Amygdala (tissue), 56 donors: ENCODE measurements around the gene ITGA5.

Source experiments
- DNase-seq, 56 donors: peaks; one replicate each; lab custom pipeline; 2025; lab: John Stamatoyannopoulos, UW

Gene ITGA5

GRCh38 chr12:54419088-54419887, at the start of gene ITGA5:
TSS of gene ITGA5 (minus strand) at chr12:54419266. CDS start at chr12:54419198, 68 bp downstream.
- DNase-seq = peak in 6 of 56 donors; percentile 15 to 58 (median 28)

DNA sequence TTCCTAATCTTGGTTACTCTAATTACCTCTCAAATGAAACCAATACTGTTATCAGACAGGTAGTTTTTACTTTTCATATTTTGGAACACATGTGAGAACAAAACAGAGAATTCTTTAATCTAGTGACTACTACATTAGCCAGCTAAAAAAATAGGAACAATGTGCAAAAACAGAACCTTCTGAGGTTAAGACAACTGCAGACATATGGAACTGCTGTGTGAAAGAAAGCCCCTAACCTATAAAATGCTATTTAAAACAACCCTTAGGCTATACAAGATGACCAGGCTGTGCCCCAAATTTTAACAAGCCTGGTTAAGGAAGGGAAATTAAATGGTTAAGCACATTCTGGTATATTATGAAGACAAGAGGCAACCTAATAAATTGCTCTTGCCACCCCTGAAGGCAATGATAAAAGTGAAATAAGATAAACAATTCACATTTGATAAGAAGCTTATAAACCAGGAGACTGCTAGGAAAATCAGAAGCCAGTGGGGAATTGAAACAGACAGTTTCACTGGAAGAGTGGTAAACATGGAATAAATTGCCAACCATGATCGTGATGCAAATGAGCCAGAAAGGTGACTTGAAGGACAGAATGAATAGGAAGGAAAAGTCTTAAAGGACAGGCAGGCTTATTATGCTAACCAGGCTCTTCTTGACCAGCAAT, 46.9 kb upstream of the ITGA5 start:
- DNase-seq = no peak

GRCh38 chr12:54463484-54463883, 44.4 kb upstream of the ITGA5 start:
- peak in 5 of 56 donors; percentile 4 to 40 (median 6) for DNase-seq

DNA sequence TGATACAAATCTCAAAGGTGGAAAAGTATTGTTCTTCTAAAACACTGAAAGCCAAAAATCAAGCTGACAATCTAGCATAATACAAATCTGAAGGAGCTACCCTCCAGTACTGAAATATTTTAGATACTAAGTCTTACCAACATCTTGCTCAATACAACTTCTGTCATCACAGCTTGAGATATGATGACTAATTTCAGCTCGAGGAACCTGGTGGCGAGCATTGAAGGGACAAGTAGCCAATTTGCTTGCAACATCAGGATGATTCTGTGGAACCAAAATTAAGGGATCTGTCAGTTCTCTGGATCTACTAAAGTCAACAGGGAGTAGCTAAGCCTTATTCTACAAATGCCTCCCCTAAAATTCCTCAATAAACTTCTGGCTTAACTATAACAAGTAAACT, 44.0 kb upstream of the ITGA5 start:
- peak in 1 of 56 donors; percentile 4 for DNase-seq

DNA sequence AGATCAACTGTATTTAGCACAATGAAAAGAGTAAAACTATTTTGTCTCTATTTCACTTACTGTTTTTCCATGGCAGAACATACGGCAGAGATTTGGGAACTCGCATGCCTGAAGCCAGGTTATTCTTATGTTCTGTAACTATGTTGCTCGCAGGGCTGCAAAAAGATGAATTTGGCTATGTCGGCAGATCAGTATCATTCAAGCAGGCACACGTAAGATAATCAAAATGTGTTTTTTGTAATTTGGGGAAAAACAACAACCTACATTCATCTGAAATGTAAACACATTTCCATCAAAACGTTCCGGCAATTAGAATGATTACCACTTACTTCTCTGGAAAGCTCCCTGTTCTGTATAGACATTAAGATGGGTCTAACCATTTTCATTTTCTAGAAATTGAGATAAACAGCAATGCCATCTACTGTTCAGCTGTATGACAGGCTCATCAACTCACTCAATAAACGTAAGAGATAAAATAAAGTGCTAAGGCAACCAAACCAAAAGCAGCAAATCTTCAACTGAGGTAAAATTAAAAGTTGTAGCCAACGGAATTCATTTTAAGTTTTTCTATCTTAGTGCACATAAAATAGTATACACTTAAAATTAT, 41.4 kb upstream of the ITGA5 start:
- no peak for DNase-seq

- no peak for DNase-seq
Observed at GRCh38 chr12:54459355-54459754, 40.3 kb upstream of the ITGA5 start.

DNA sequence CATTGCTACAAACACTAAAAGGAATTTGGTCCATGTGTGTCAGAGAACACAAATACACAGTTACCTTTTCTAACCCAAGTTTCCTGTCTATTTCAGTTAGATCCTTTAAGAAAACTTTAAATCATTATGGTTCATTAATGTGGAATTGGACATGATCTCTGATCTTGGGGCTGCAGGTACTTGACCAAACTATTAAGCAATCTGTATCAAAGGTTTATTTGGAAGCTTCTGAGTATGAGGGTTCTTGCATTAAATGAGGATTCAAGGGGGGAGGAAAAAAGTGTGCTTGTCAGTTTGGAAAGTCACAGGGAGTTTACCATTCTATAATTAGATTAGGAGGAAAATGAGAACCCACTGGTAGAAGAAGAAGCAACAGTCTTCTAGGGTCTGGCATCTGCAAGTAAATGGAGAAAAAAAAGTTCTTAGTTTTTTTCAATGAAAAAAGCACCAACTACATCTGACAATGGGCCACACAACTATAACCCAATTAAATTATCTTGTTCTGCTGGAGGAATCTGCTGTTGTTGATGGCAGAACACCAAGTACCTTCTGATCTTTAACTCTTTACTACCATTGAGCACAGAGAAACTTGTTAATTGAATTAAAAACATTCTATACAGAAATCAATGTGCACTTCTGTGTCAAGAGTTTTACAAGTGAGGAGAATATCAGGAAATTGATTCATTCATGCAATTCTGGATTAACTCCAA, 36.8 kb upstream of the ITGA5 start:
- no peak for DNase-seq

- DNase-seq = no peak
Observed at GRCh38 chr12:54452628-54453027, 33.6 kb upstream of the ITGA5 start.

GRCh38 chr12:54448344-54448743, 29.3 kb upstream of the ITGA5 start:
- no peak for DNase-seq

DNA sequence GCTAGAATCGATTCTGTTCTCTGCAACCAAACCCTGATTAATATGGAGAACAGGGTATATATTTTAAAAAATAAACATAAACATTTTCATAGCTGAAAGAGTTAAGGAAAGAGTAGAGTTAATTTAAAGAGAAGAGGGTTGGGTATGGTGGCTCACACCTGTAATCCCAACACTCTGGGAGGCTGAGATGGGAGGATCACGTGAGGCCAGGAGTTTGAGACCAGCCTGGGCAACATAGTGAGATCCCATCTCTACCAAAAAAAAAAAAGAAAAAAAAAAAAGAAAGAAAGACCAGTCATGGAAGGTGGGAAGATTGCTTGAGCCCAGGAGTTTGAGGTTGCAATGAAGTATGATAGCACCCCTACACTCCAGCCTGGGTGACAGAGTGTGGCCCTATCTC, 28.9 kb upstream of the ITGA5 start:
- no peak for DNase-seq

GRCh38 chr12:54444206-54444605, 25.1 kb upstream of the ITGA5 start:
- no peak for DNase-seq

DNA sequence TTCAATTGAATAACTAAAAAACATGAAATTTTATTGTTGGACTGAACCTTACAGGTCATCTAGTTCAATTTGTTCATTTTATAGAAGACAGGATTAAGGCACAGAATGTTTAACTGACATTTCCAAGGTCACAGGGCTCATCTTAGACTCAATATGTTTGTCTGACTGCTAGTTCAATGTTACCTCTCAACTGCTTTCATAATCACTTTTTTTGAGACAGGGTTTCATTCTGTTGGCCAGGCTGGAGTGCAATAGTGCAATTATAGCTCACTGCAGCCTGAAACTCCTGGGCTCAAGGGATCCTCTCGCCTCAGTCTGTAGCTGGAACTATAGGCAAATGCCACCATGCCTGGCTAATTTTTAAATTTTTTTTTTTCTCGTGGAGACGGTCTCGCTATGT, 24.4 kb upstream of the ITGA5 start:
- no peak for DNase-seq

DNA sequence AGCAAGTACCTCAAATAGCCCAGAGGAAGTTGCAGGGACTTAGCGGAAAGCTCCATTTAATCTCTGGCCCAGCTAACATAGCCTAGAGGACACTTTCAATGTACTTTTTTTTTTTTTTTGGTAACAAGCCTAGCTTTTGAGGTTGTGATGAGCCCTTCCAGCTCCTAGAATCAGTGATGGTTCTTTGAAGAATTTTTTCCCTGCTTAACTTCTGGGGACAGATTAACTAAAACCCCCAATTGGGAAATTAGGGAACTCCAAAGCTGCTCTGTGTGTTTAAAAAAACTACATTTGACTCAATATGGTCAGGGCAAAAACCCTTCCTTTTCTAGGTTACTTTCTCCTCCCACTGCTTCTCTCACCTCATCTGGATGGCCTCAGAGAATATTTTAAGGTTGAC, 23.9 kb upstream of the ITGA5 start:
- no peak for DNase-seq

DNA sequence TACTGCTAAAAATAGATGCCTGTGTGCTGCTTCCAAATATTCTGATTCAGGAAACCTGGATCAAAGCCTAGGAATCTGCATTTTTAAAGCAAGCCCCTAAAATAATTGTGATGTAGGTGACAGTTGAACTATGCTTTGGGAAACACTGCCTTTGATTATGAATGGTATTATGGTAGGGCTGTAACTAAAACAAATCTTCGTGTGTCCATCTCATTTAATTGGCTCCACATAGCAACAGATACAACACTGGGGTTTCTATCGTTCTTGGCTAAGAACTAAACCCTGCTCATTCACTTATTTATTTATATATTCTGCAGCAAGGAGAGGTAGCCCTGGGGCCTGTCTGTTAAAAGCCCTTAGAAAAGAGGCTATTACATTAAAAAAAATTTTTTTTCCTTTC, 23.0 kb upstream of the ITGA5 start:
- no peak for DNase-seq

- peak in 5 of 56 donors; percentile 9 to 26 (median 11) for DNase-seq
Observed at GRCh38 chr12:54439521-54440255, 20.6 kb upstream of the ITGA5 start.

DNA sequence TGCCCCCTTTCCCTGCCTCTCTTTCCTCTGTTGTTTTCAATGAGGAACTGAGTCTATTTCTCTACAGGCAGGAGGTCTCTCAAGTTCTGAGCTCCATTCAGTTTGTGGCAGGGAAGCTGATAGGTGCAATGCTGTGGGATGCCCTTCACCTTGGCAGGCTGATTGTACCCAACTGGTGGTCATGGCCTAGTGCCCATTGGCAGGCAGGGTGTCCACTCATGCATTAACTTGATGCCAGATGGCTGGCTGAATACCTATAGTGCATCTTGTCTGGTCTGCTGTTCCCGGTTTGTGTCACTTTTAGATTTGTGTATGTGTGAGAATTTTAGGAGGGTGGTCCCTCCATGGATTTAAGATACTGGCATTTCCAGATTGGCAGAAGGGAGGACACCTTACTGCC, 20.0 kb upstream of the ITGA5 start:
- no peak for DNase-seq

DNA sequence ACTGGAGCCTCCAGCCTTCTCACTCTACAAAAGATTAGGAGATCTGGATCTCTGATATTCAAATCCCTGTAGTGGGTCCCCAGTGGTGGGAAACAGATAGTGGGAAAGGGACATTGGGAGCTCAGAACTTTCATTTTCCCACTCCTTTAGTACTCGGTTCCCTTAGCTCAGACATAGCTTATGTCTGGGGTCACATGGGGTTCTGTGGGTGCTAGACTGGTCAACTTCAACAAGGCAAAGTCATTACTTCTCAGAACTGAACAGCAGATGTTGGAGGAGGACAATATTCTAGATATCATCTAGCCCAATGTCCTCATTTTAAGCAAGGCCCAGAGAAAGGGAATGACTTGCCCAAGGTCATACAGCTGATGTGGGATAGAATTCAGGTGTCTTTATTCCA, 19.5 kb upstream of the ITGA5 start:
- no peak for DNase-seq

GRCh38 chr12:54437697-54438096, 18.6 kb upstream of the ITGA5 start:
- DNase-seq = no peak

- DNase-seq = no peak
Observed at GRCh38 chr12:54437243-54437642, 18.2 kb upstream of the ITGA5 start.

DNA sequence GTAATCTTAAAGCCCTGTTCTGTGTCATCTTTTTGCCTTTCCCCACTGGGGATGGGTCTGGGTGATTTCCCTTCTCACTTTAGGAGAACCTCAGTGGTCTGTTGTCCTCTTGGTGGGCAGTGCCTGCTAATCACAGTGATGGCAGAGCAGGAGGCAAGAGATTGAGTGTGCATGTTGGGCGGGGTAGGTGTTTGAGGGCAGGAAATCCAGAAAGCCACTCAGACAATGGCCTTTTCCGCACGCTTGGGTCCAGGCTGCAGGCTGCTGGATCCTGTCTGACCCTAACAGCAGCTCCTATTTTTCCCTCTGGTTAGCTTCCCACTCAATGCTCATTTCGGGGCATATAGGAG, 13.7 kb upstream of the ITGA5 start:
- DNase-seq = no peak
